HG02852 (cell line): ENCODE measurements around the gene SFTPA1.
"Not testable (repeated sequence)": the region's sequence is repeated elsewhere in the genome, so short reads cannot be mapped to it uniquely, and the experiment has no call there.

Source experiments
- ATAC-seq: cut with Tn5 transposase; IDR thresholded peaks from one replicate; pipeline ENCODE4 v1.9.1; 2021; ENCODE audit warnings: mild to moderate bottlenecking, moderate library complexity; ENCODE audit not compliant: unreplicated experiment

The SFTPA1 gene

GRCh38 chr10:79610601-79611191, at the start of gene SFTPA1:
TSS of gene SFTPA1 (plus strand) at chr10:79610939. CDS start at chr10:79611826, 887 bp downstream.
- no peak for ATAC-seq

GRCh38 chr10:79561257-79561656, 49.5 kb upstream of the SFTPA1 start:
- ATAC-seq, result no peak

GRCh38 chr10:79562135-79562756, 48.5 kb upstream of the SFTPA1 start:
- ATAC-seq, result peak; percentile 71

GRCh38 chr10:79563426-79563825, 47.3 kb upstream of the SFTPA1 start:
- no peak for ATAC-seq

GRCh38 chr10:79570624-79571023, 40.1 kb upstream of the SFTPA1 start:
- not testable (repeated sequence) for ATAC-seq

GRCh38 chr10:79579361-79579760, 31.4 kb upstream of the SFTPA1 start:
- ATAC-seq, result no peak

GRCh38 chr10:79581044-79581443, 29.7 kb upstream of the SFTPA1 start:
- no peak for ATAC-seq

- ATAC-seq, result no peak
Measured at GRCh38 chr10:79582096-79582495, 28.6 kb upstream of the SFTPA1 start.

- not testable (repeated sequence) for ATAC-seq
Measured at GRCh38 chr10:79582954-79583353, 27.8 kb upstream of the SFTPA1 start.

- no peak for ATAC-seq
Measured at GRCh38 chr10:79583488-79584024, 27.2 kb upstream of the SFTPA1 start.

GRCh38 chr10:79585870-79586527, 24.7 kb upstream of the SFTPA1 start:
- no peak for ATAC-seq

GRCh38 chr10:79586933-79587332, 23.8 kb upstream of the SFTPA1 start:
- no peak for ATAC-seq

- no peak for ATAC-seq
Measured at GRCh38 chr10:79588800-79589199, 21.9 kb upstream of the SFTPA1 start.

GRCh38 chr10:79593377-79593776, 17.4 kb upstream of the SFTPA1 start:
- no peak for ATAC-seq

GRCh38 chr10:79594565-79594964, 16.2 kb upstream of the SFTPA1 start:
- not testable (repeated sequence) for ATAC-seq

- ATAC-seq, result no peak
Measured at GRCh38 chr10:79595510-79595909, 15.2 kb upstream of the SFTPA1 start.

- ATAC-seq, result not testable (repeated sequence)
Measured at GRCh38 chr10:79599644-79600043, 11.1 kb upstream of the SFTPA1 start.

- no peak for ATAC-seq
Measured at GRCh38 chr10:79601939-79602338, 8.8 kb upstream of the SFTPA1 start.

- ATAC-seq, result no peak
Measured at GRCh38 chr10:79602953-79603352, 7.8 kb upstream of the SFTPA1 start.

- no peak for ATAC-seq
Measured at GRCh38 chr10:79604294-79604693, 6.4 kb upstream of the SFTPA1 start.

GRCh38 chr10:79605308-79605707, 5.4 kb upstream of the SFTPA1 start:
- no peak for ATAC-seq
